HepG2 (cell line): ENCODE measurements around the gene RABL2B. TPM values are rescaled to one million over a fixed set of nuclear protein-coding genes. Genes with fewer than 3 reads are reported as not detected.
"Not testable (repeated sequence)": the region's sequence is repeated elsewhere in the genome, so short reads cannot be mapped to it uniquely, and the experiment has no call there.

Experiments
- ATAC-seq: fragments of 200-7000 bp; cut with Tn5 transposase; 3 replicates; pipeline ENCODE4 v1.9.1; 2020; ENCODE audit warnings: mild to moderate bottlenecking, moderate library complexity
- BruUV-seq: library from RNA; stranded (reverse); fragments of 400-500 nt; replicated peaks from 2 replicates; lab custom pipeline; 2021; lab: Mats Ljungman, UMichigan
- CTCF ChIA-PET: fragments of 300-600 bp; formaldehyde crosslinking; extraction: SDS; loops from one replicate; lab custom pipeline; 2021; ENCODE audit warnings: low total read pairs, inconsistent platforms, low intra/inter-chr PET ratio; lab: Yijun Ruan, JAX
- POLR2A ChIA-PET: fragments of 350-600 bp; sonication (Branson Sonifier 250); formaldehyde crosslinking; loops from one replicate; lab custom pipeline; 2020; ENCODE audit warnings: antibody characterized with exemption, inconsistent platforms; lab: Yijun Ruan, JAX
- DNase-seq: peaks from one replicate; pipeline ENCODE4 v3.0.0-alpha.2; 2015; ENCODE audit warnings: low spot score
- FAIRE-seq: peaks from 3 replicates; lab custom pipeline; 2011; peaks lifted over from hg19 to GRCh38; lab: Jason Lieb, UNC
- H2AFZ ChIP-seq: one replicate; pipeline ENCODE4 v1.6.1; 2011; ENCODE audit warnings: low read length, inconsistent platforms
- H3K27ac ChIP-seq: fragments of 300-600 bp; 3 replicates; pipeline ENCODE4 v1.8.0; 2011; ENCODE audit warnings: mixed run types, mild to moderate bottlenecking, mixed read lengths, low read length, inconsistent platforms; ENCODE audit not compliant: insufficient read depth; ENCODE audit errors: extremely low read length
- H3K27me3 ChIP-seq, 2 experiments: fragments of 200-600 bp in 1 of 2; 2 replicates in 1 of 2; 3 replicates in 1 of 2; pipeline versions ENCODE4 v1.6.0 to v1.8.0; 2011; ENCODE audit warnings: low read length in 2 of 2, mild to moderate bottlenecking in 2 of 2, moderate library complexity in 2 of 2, inconsistent platforms in 1 of 2; ENCODE audit not compliant: insufficient read depth in 2 of 2, control insufficient read depth in 1 of 2
- H3K36me3 ChIP-seq, 2 experiments: fragments of 200-600 bp in 1 of 2; replicated peaks in 1 of 2; 2 replicates in 1 of 2; 3 replicates in 1 of 2; pipeline versions ENCODE4 v1.5.1 to v1.8.0; 2011; ENCODE audit warnings: low read length in 2 of 2, inconsistent platforms in 1 of 2; ENCODE audit not compliant: insufficient read depth in 2 of 2, control insufficient read depth in 1 of 2
- H3K4me1 ChIP-seq: 2 replicates; pipeline ENCODE4 v1.5.1; 2012; ENCODE audit warnings: low read length, inconsistent platforms; ENCODE audit not compliant: insufficient read depth
- H3K4me2 ChIP-seq: 2 replicates; pipeline ENCODE4 v1.6.0; 2011; ENCODE audit warnings: low read depth, low read length, inconsistent platforms
- H3K4me3 ChIP-seq, 3 experiments: fragments of 200-600 bp in 1 of 3; sonication (generic), shearing (Covaris generic) in 1 of 3; replicated peaks in 1 of 3; 2 replicates each; pipeline ENCODE4 v1.5.1; 2011 to 2016; ENCODE audit warnings: low read length in 3 of 3, inconsistent platforms in 2 of 3, low read depth in 2 of 3, mild to moderate bottlenecking in 2 of 3, control low read depth in 1 of 3, mixed read lengths in 1 of 3; ENCODE audit not compliant: insufficient read depth in 1 of 3
- H3K79me2 ChIP-seq: one replicate; pipeline ENCODE4 v1.6.1; 2011; ENCODE audit warnings: low read length, inconsistent platforms; ENCODE audit not compliant: insufficient read depth
- H3K9ac ChIP-seq: 2 replicates; pipeline ENCODE4 v1.6.0; 2011; ENCODE audit warnings: mild to moderate bottlenecking, low read depth, low read length, inconsistent platforms; ENCODE audit not compliant: insufficient read depth
- H3K9me3 ChIP-seq: 2 replicates; pipeline ENCODE4 v1.5.1; 2012; ENCODE audit warnings: mild to moderate bottlenecking, low read length
- H4K20me1 ChIP-seq: 2 replicates; pipeline ENCODE4 v1.6.0; 2011; ENCODE audit warnings: inconsistent platforms, mild to moderate bottlenecking, low read length, moderate library complexity; ENCODE audit not compliant: insufficient read depth
- KDM2A ChIP-seq: sonication (generic); formaldehyde crosslinking; IDR thresholded peaks from 2 replicates; pipeline ENCODE4 v1.4.0; 2020; ENCODE audit warnings: low read depth, missing genetic modification reagents, borderline replicate concordance
- SAP130 ChIP-seq: IDR thresholded peaks from 2 replicates; pipeline ENCODE4 v1.6.1; 2016; ENCODE audit warnings: low read depth
- SMC3 ChIP-seq: IDR thresholded peaks from 2 replicates; pipeline ENCODE4 v1.6.1; 2011; ENCODE audit warnings: low read length, improper control_type of control experiment
- SOX13 ChIP-seq, 3 experiments: fragments of 450-650 bp in 1 of 3; sonication (generic) in 1 of 3; formaldehyde crosslinking in 1 of 3; IDR thresholded peaks in 2 of 3; conservative IDR thresholded peaks in 1 of 3; 2 replicates each; pipeline versions ENCODE4 v1.5.0 to v1.6.1; 2016 to 2020; ENCODE audit warnings: antibody characterized with exemption in 1 of 3, mild to moderate bottlenecking in 1 of 3, missing compliant biosample characterization in 1 of 3, missing genetic modification reagents in 1 of 3, moderate library complexity in 1 of 3
- STAG1 ChIP-seq: sonication (generic); formaldehyde crosslinking; IDR thresholded peaks from 2 replicates; pipeline ENCODE4 v1.4.0; 2020; ENCODE audit warnings: missing genetic modification reagents
- ZNF335 ChIP-seq: sonication (generic); formaldehyde crosslinking; IDR thresholded peaks from 2 replicates; pipeline ENCODE4 v1.4.0; 2020; ENCODE audit warnings: missing genetic modification reagents
- WGBS: methylation state at CpG from one replicate; pipeline ENCODE4 v1.1.6; 2017; ENCODE audit warnings: low lambda C conversion rate; 5-methylcytosine and 5-hydroxymethylcytosine counted together
- in situ Hi-C: cut with HindIII; loops from 2 replicates; pipeline ENCODE4 v1.10.0; 2017; ENCODE audit warnings: low pct_unique_long_range_greater_than_20kb; ENCODE audit not compliant: extremely low pct_ligation_motif_present
- intact Hi-C: fragments of 100-400 bp; cut with micrococcal nuclease; formaldehyde crosslinking; loops from one replicate; pipeline ENCODE4 v1.10.0; 2022; ENCODE audit not compliant: unreplicated experiment
- polyA plus RNA-seq, 8 experiments: library from polyadenylated mRNA; depleted of rRNA in 3 of 8; stranded (reverse) in 7 of 8; unstranded in 1 of 8; fragments of >200 nt; fragmentation: Illumina TruSeq in 4 of 8; extraction: Trizol in 4 of 8; gene quantifications; 2 replicates each; pipeline versions ENCODE4 v1.2.1 to v1.2.3, GENCODE V29; 2011 to 2016; ENCODE audit warnings: low read depth in 4 of 8, missing spikeins in 1 of 8, mixed read lengths in 1 of 8; ENCODE audit not compliant: insufficient read depth in 1 of 8
- total RNA-seq, 5 experiments: library from RNA; depleted of rRNA; stranded (reverse); fragments of >200 nt; fragmentation: Illumina TruSeq; extraction: Trizol; gene quantifications; 2 replicates each; pipeline ENCODE4 v1.2.3, GENCODE V29; 2016; ENCODE audit warnings: low read depth in 1 of 5
- TF ChIP-seq, protein P1 (sequence below), 2 experiments: sonication (generic) in 1 of 2; formaldehyde crosslinking in 1 of 2; IDR thresholded peaks; 2 replicates each; pipeline versions ENCODE4 v1.4.0 to v1.6.1; 2018 to 2020; ENCODE audit warnings: missing genetic modification reagents in 2 of 2, borderline replicate concordance in 1 of 2, low read depth in 1 of 2, mild to moderate bottlenecking in 1 of 2, missing biosample characterization in 1 of 2
- TF ChIP-seq, protein P2 (sequence below): sonication (generic); formaldehyde crosslinking; IDR thresholded peaks from 2 replicates; pipeline ENCODE4 v1.5.0; 2020; ENCODE audit warnings: mild to moderate bottlenecking, missing genetic modification reagents, moderate library complexity
- TF ChIP-seq, protein P3 (sequence below): sonication (generic); formaldehyde crosslinking; IDR thresholded peaks from 2 replicates; pipeline ENCODE4 v1.4.0; 2020; ENCODE audit warnings: missing genetic modification reagents

Gene RABL2B
- total and polyA plus RNA-seq, 2 of the 13 experiments (the other 11 are each of a cell fraction or from before 2014, with no cell fraction given): 8.0 to 27.9 TPM

DNA sequence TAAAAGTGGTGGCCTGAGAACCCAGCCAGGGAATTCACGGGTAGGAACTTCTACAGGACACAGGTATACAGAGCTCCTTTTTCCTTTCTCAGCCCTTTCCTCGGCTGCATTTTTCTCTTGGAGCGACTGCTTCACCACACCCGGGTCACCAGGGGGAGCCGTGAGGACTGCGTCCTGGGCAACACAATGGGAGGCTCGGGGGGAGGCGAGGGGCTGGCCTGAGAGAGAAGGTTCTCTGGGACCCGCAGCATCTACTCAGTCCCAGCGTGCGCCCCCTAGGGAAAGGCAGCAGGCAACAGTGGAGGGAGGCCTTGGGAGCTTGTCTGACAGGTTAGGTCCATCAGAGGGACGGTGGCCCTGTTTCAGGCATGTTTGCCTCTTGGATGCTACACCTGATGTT is 8.3 kb downstream of the RABL2B start:
- H3K36me3 ChIP-seq; H3K27ac ChIP-seq; H3K4me2 ChIP-seq; H4K20me1 ChIP-seq; H3K9ac ChIP-seq; H2AFZ ChIP-seq; H3K4me1 ChIP-seq; POLR2A ChIA-PET; intact Hi-C loops; H3K4me3 ChIP-seq; in situ Hi-C loops; H3K79me2 ChIP-seq; H3K9me3 ChIP-seq; BruUV-seq; H3K27me3 ChIP-seq; TF ChIP-seq SOX13 (IDR thresholded peaks at IDR 0.05): not testable (repeated sequence)
- DNase-seq (peak; percentile 75), ATAC-seq (peak; percentile 98), FAIRE-seq (peak; percentile 86)
- peak; percentile 39 for TF ChIP-seq SAP130 (CRISPR knock-in tag)
- peak; percentile 29; the same call in 1 of the 2 replicates for TF ChIP-seq KDM2A (CRISPR knock-in tag)
- TF ChIP-seq, protein P1, sequence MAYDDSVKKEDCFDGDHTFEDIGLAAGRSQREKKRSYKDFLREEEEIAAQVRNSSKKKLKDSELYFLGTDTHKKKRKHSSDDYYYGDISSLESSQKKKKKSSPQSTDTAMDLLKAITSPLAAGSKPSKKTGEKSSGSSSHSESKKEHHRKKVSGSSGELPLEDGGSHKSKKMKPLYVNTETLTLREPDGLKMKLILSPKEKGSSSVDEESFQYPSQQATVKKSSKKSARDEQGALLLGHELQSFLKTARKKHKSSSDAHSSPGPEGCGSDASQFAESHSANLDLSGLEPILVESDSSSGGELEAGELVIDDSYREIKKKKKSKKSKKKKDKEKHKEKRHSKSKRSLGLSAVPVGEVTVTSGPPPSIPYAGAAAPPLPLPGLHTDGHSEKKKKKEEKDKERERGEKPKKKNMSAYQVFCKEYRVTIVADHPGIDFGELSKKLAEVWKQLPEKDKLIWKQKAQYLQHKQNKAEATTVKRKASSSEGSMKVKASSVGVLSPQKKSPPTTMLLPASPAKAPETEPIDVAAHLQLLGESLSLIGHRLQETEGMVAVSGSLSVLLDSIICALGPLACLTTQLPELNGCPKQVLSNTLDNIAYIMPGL (CRISPR knock-in tag; IDR thresholded peaks at IDR 0.05; ENCODE audit: borderline replicate concordance in 1 of 2, low read depth in 1 of 2): peak in 1 of 2 experiments; percentile 52; a peak in 1 of 4 replicates
- TF ChIP-seq SOX13 (CRISPR knock-in tag; conservative IDR thresholded peaks at IDR 0.05 in 1 of 2, IDR thresholded peaks at IDR 0.05 in 1 of 2): peak in 1 of 2 experiments; percentile 30; a peak in 1 of 4 replicates
- TF ChIP-seq ZNF335 (CRISPR knock-in tag): 0 out of 2 replicates have a peak, but pooled peaks have one; percentile 56
- TF ChIP-seq, protein P2, sequence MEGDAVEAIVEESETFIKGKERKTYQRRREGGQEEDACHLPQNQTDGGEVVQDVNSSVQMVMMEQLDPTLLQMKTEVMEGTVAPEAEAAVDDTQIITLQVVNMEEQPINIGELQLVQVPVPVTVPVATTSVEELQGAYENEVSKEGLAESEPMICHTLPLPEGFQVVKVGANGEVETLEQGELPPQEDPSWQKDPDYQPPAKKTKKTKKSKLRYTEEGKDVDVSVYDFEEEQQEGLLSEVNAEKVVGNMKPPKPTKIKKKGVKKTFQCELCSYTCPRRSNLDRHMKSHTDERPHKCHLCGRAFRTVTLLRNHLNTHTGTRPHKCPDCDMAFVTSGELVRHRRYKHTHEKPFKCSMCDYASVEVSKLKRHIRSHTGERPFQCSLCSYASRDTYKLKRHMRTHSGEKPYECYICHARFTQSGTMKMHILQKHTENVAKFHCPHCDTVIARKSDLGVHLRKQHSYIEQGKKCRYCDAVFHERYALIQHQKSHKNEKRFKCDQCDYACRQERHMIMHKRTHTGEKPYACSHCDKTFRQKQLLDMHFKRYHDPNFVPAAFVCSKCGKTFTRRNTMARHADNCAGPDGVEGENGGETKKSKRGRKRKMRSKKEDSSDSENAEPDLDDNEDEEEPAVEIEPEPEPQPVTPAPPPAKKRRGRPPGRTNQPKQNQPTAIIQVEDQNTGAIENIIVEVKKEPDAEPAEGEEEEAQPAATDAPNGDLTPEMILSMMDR (CRISPR knock-in tag): peak; percentile 41
- peak; percentile 31; the same call in 1 of the 2 replicates for TF ChIP-seq SMC3
- TF ChIP-seq STAG1: peak; percentile 42
- TF ChIP-seq, protein P3, sequence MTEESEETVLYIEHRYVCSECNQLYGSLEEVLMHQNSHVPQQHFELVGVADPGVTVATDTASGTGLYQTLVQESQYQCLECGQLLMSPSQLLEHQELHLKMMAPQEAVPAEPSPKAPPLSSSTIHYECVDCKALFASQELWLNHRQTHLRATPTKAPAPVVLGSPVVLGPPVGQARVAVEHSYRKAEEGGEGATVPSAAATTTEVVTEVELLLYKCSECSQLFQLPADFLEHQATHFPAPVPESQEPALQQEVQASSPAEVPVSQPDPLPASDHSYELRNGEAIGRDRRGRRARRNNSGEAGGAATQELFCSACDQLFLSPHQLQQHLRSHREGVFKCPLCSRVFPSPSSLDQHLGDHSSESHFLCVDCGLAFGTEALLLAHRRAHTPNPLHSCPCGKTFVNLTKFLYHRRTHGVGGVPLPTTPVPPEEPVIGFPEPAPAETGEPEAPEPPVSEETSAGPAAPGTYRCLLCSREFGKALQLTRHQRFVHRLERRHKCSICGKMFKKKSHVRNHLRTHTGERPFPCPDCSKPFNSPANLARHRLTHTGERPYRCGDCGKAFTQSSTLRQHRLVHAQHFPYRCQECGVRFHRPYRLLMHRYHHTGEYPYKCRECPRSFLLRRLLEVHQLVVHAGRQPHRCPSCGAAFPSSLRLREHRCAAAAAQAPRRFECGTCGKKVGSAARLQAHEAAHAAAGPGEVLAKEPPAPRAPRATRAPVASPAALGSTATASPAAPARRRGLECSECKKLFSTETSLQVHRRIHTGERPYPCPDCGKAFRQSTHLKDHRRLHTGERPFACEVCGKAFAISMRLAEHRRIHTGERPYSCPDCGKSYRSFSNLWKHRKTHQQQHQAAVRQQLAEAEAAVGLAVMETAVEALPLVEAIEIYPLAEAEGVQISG (CRISPR knock-in tag): peak; percentile 82
- 0% methylated on average over 3 of the region's 12 CpGs for WGBS
- CTCF ChIA-PET: interaction anchor here (0.7 kb wide), 1 partner anchor 43 kb away, joined by 5 read pairs; no protein-coding TSS in a partner anchor

DNA sequence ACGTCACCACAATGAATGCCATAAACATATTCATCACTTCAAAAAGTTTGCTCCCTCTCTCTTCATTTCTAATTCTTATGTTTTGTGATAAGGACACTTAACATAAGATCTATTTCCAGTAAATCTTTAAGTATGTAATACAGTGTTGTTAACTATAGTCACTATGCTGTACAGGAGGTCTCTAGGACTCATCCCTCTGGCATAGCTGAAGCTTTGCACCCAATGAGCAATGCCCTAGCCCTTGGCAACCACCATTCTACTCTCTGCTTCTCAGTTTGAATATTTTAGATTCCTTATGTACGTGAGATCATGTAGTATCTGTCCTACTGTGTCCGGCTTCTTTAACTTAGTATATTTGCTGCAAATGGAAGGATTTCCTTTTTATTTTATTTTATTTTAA is 19.1 kb downstream of the RABL2B start:
- BruUV-seq, in situ Hi-C loops, H3K36me3 ChIP-seq, H3K4me2 ChIP-seq, H3K4me3 ChIP-seq, H3K27me3 ChIP-seq, H3K9ac ChIP-seq, H2AFZ ChIP-seq, FAIRE-seq, H3K4me1 ChIP-seq, H4K20me1 ChIP-seq, H3K9me3 ChIP-seq, intact Hi-C loops, ATAC-seq, H3K79me2 ChIP-seq, CTCF ChIA-PET, DNase-seq, H3K27ac ChIP-seq, POLR2A ChIA-PET: not testable (repeated sequence)
- WGBS: 78% methylated on average over 3 of the region's 3 CpGs
